Duodenal mucosa (tissue), 2 donors: Measurements from ENCODE around the gene CPLX4.
A peak's percentile ranks its signal among the peaks of the same experiment; 100 is the strongest.
"Not testable (repeated sequence)": the region's sequence is repeated elsewhere in the genome, so short reads cannot be mapped to it uniquely, and the experiment has no call there.

Source experiments
- H3K27ac ChIP-seq: one replicate; pipeline ENCODE4 v1.7.0; 2013; ENCODE audit warnings: low read depth, low read length
- H3K27me3 ChIP-seq, 2 donors: one replicate each; pipeline ENCODE4 v1.7.0; 2013; ENCODE audit warnings: low read length in 2 of 2, control low read depth in 1 of 2; ENCODE audit not compliant: insufficient read depth in 2 of 2, control insufficient read depth in 1 of 2
- H3K36me3 ChIP-seq, 2 donors: one replicate each; pipeline ENCODE4 v1.7.0; 2013; ENCODE audit warnings: low read length in 2 of 2, control low read depth in 1 of 2; ENCODE audit not compliant: insufficient read depth in 2 of 2, control insufficient read depth in 1 of 2
- H3K4me1 ChIP-seq, 2 donors: one replicate each; pipeline ENCODE4 v1.7.0; 2013; ENCODE audit warnings: low read length in 2 of 2, control low read depth in 1 of 2; ENCODE audit not compliant: insufficient read depth in 2 of 2, control insufficient read depth in 1 of 2
- H3K4me3 ChIP-seq, 2 donors: one replicate each; pipeline ENCODE4 v1.7.0; 2013; ENCODE audit warnings: low read length in 2 of 2, low read depth in 1 of 2
- H3K9ac ChIP-seq, 2 donors: one replicate each; pipeline ENCODE4 v1.7.0; 2013; ENCODE audit warnings: low read length in 2 of 2, low read depth in 1 of 2
- H3K9me3 ChIP-seq, 2 donors: one replicate each; pipeline ENCODE4 v1.7.0; 2013; ENCODE audit warnings: low read length in 2 of 2, control low read depth in 1 of 2; ENCODE audit not compliant: control insufficient read depth in 1 of 2

The CPLX4 gene

DNA sequence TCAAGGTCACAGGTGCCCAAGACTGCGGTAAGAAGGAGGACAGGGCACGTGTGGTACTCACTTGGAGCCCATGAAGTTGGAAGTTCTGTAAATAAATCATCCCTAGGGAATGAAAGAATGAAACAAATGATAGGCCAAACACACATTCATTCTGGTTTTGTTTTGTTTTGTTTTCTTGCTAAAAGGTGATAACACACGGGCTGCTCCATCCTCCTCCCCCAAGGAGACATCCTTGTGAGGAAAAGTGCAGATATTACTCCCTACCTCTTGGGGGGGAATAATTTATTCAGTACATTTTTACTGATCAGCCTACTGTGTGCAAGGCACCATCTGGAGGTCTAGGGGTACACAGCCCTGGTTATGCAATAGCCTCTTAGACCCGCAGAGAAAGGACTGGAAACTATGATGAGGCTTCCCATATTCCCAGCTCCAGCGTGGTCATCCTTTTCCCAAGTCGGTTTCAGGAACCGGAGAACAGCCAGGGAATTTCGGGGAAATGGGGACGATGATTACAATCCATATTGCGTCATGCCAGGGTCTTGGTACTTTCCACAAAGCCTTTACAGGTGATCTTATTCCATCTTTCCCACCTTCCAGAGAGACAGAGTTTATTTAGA lies 51.5 kb downstream of the CPLX4 start:
- Histone ChIP-seq H3K27me3 (peaks cover 79 to 82% of the 10 kb centered on the region in 2 donors), H3K9me3 (no peaks in the 10 kb centered on the region)

GRCh38 chr18:59266459-59266858 lies 52.0 kb downstream of the CPLX4 start:
- H3K27ac ChIP-seq = no peak overlapping the region
- H3K9ac ChIP-seq = no peak overlapping the region
- no peaks in the 10 kb centered on the region for H3K9me3 ChIP-seq
- H3K4me3 ChIP-seq = no peak overlapping the region
- no peaks in the 10 kb centered on the region for H3K36me3 ChIP-seq
- H3K27me3 ChIP-seq = peaks cover 74 to 76% of the 10 kb centered on the region in 2 donors
- peaks cover 13 to 16% of the 10 kb centered on the region in 2 donors for H3K4me1 ChIP-seq

More for the DNA sequence above, 51.5 kb downstream of the CPLX4 start:
- H3K4me3 ChIP-seq = no peak overlapping the region
- peaks cover 13 to 16% of the 10 kb centered on the region in 2 donors for H3K4me1 ChIP-seq
- H3K36me3 ChIP-seq = no peaks in the 10 kb centered on the region
- H3K9ac ChIP-seq = no peak overlapping the region
- no peak overlapping the region for H3K27ac ChIP-seq

DNA sequence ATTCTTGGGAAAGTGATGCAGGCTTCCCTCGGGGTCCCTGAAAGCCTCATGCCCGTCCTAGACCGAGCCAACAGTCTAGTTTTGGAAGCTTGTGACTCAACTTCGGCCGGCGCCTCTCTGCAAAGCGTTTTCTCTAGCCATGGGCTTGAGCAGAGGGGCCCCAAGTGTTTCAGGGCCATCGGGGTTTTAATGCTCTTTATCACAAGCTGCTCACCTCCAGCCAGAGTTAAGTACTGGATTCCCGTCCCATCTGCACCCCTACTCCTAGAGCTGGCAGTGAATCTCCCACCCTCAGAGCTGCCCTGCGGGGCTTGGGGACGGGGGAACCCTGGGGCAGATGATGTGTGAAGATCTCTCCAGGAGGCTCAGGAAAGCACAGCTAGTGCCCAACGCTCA lies 52.5 kb downstream of the CPLX4 start:
- peaks cover 71% of the 10 kb centered on the region in 2 donors for H3K27me3 ChIP-seq

GRCh38 chr18:59265246-59265973 lies 53.0 kb downstream of the CPLX4 start:
- Histone ChIP-seq H3K9ac (no peak overlapping the region), H3K9me3 (no peaks in the 10 kb centered on the region), H3K4me3 (peak overlapping the region; percentile 32 to 35), H3K4me1 (peaks cover 13 to 16% of the 10 kb centered on the region in 2 donors), H3K36me3 (no peaks in the 10 kb centered on the region), H3K27me3 (peaks cover 65 to 66% of the 10 kb centered on the region in 2 donors), H3K27ac (no peak overlapping the region)

More for the DNA sequence above, 52.5 kb downstream of the CPLX4 start:
- Histone ChIP-seq H3K36me3 (no peaks in the 10 kb centered on the region), H3K27ac (no peak overlapping the region), H3K9ac (no peak overlapping the region), H3K4me1 (peaks cover 13 to 16% of the 10 kb centered on the region in 2 donors), H3K9me3 (no peaks in the 10 kb centered on the region), H3K4me3 (no peak overlapping the region)

DNA sequence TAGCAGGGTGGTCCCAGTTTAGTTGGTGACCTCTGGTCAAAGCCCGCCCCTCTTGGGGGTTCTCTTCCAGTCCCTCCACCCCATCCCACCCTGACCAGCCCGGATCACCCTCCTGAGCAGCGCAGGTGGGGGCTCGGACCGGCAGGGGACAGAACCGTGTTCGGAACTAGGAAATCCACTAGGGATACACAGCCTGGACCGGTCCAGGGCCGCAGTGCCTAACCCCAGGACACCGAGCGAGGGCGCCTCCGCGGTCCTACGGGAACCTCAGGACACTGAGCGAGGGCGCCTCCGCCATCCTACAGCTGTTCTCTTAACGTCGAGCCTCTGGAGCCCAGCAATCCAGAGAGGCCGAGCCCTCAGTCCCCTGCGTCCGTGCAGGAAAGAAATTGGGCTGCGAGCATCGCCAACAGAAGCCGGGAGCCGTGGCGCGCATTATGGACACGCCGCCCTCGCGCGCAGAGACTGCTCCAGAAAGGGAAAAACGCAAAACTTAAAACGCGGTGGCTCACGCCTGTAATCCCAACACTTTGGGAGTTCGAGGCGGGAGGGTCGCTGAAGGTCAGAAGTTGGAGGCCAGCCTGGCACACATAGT lies 53.7 kb downstream of the CPLX4 start:
- Histone ChIP-seq H3K27me3 (peaks cover 59% of the 10 kb centered on the region in 2 donors), H3K4me1 (peaks cover 13 to 16% of the 10 kb centered on the region in 2 donors), H3K27ac (no peak overlapping the region), H3K36me3 (no peaks in the 10 kb centered on the region), H3K4me3 (no peak overlapping the region), H3K9ac (no peak overlapping the region), H3K9me3 (no peaks in the 10 kb centered on the region)

DNA sequence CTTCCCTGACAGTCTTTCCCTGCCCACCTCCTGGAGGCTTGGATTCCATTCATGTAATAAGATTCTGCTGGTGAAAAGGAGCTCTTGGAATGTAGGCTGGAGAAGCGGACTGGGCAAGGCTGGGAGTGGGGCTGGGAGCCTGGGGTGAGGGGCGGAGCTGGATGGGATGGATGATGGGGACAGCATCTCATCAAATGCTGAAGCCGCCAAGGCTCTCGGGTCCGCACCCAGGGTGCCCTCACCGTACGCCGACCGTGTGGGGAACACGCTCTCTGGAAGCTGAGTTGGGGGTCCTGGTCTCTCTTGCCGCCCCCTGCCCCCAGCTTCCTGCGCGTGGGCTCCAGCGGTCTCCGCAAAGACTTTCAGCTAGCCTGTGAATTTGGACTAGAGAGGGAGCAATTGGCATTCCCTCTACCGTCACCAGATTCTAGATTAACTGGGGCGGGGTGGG lies 54.3 kb downstream of the CPLX4 start:
- Histone ChIP-seq H3K36me3 (no peaks in the 10 kb centered on the region), H3K9me3 (no peaks in the 10 kb centered on the region), H3K27me3 (peaks cover 53 to 54% of the 10 kb centered on the region in 2 donors), H3K27ac (no peak overlapping the region), H3K4me3 (no peak overlapping the region), H3K9ac (no peak overlapping the region), H3K4me1 (peaks cover 13 to 16% of the 10 kb centered on the region in 2 donors)

DNA sequence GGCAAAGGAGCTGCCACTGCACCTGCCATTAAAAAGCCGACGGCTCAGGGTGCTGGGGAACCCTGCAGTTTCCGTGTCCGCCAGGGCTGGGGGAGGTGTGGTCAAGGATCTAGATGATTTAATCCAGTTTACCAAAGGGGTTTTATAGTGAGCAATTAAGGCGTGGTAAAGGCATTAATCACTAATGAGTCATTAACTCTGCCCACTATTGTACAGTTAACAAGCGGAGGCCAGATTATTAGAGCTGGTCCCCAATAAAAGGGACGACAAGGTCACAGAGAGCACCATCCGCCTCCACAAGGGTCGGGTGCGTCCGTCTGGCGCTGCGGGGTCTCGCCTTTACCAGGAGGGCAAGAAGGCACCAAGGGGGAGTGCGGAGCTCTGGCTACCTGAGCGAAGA lies 54.8 kb downstream of the CPLX4 start:
- Histone ChIP-seq H3K36me3 (no peaks in the 10 kb centered on the region), H3K9ac (no peak overlapping the region), H3K4me3 (peak overlapping the region in 1 of 2 donors; percentile 38), H3K4me1 (peaks cover 10 to 14% of the 10 kb centered on the region in 2 donors), H3K27me3 (peaks cover 50 to 51% of the 10 kb centered on the region in 2 donors), H3K9me3 (no peaks in the 10 kb centered on the region), H3K27ac (no peak overlapping the region)

DNA sequence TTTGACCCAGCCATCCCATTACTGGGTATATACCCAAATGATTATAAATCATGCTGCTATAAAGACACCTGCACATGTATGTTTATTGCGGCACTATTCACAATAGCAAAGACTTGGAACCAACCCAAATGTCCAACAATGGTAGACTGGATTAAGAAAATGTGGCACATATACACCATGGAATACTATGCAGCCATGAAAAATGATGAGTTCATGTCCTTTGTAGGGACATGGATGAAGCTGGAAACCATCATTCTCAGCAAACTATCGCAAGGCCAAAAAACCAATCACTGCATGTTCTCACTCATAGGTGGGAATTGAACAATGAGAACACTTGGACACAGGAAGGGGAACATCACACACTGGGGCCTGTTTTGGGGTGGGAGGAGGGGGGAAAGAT lies 56.2 kb downstream of the CPLX4 start:
- H3K9me3 ChIP-seq, H3K9ac ChIP-seq, H3K27ac ChIP-seq, H3K4me3 ChIP-seq, H3K36me3 ChIP-seq: not testable (repeated sequence)
- Histone ChIP-seq H3K27me3 (peaks cover 36 to 37% of the 10 kb centered on the region in 2 donors), H3K4me1 (peaks cover 8 to 10% of the 10 kb centered on the region in 2 donors)

GRCh38 chr18:59261842-59262241 lies 56.6 kb downstream of the CPLX4 start:
- H3K27ac ChIP-seq, H3K9ac ChIP-seq, H3K36me3 ChIP-seq, H3K9me3 ChIP-seq, H3K4me3 ChIP-seq: not testable (repeated sequence)
- H3K27me3 ChIP-seq = peaks cover 32 to 33% of the 10 kb centered on the region in 2 donors
- H3K4me1 ChIP-seq = peaks cover 8 to 10% of the 10 kb centered on the region in 2 donors

DNA sequence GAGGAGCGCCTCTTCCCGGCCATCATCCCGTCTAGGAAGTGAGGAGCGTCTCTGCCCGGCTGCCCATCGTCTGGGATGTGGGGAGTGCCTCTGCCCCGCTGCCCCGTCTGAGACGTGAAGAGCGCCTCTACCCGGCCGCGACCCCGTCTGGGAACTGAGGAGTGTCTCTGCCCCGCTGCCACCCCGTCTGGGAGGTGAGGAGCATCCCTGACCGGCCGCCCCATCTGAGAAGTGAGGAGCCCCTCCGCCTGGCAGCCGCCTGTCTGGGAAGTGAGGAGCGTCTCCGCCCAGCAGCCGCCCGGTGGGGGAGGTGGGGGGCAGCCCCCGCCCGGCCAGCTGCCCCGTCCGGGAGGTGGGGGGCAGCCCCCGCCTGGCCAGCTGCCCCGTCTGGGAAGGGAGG lies 63.0 kb downstream of the CPLX4 start:
- H3K9ac ChIP-seq, H3K4me1 ChIP-seq, H3K27ac ChIP-seq, H3K4me3 ChIP-seq, H3K27me3 ChIP-seq, H3K9me3 ChIP-seq, H3K36me3 ChIP-seq: not testable (repeated sequence)
